HG03095 (cell line): Measurements from ENCODE around the gene OR1E1.
"Not testable (repeated sequence)": the region's sequence is repeated elsewhere in the genome, so short reads cannot be mapped to it uniquely, and the experiment has no call there.

Experiments used
- ATAC-seq: cut with Tn5 transposase; IDR thresholded peaks from one replicate; pipeline ENCODE4 v1.9.1; 2021; ENCODE audit warnings: moderate library complexity; ENCODE audit not compliant: unreplicated experiment

Gene OR1E1, protein sequence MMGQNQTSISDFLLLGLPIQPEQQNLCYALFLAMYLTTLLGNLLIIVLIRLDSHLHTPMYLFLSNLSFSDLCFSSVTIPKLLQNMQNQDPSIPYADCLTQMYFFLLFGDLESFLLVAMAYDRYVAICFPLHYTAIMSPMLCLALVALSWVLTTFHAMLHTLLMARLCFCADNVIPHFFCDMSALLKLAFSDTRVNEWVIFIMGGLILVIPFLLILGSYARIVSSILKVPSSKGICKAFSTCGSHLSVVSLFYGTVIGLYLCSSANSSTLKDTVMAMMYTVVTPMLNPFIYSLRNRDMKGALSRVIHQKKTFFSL

DNA sequence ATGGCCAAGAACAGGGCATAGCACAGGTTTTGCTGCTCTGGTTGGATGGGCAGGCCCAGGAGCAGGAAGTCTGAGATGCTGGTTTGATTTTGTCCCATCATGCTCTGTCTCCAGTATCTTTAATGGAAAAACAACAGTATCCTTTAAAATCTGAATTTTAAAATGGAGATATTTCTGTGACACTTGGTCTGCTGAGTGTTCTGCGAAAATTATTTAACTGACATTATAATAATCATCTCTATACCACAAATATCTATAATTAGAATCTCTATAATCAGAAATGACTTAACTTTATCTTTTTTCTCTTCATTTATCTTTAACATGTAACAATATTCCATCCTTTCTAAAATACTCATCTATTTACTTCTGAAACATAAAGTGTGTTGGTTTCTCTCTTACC is at the start of gene OR1E1:
TSS of gene OR1E1 (minus strand) at position 101 of the 400 bp plus-strand sequence. CDS start at position 101, 0 bp downstream.
- no peak for ATAC-seq

DNA sequence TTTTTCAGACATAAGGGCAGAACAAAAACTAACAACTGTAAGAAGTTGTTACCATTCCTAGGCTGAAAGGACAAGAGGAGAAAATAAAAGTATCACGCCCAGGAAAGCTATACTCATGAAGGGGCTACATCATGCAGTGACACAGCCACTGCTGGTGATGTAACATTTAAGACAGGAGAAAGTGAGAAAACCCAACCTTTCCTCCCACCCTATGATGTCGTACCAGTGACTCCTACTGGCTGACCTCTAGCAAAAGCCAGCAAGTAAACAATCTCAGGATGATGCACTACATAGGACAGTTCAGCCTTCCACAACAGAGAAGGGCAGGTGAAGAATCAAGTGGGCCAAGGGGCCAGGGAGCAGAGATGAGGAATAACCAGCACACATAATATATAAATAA is 49.4 kb upstream of the OR1E1 start:
- no peak for ATAC-seq

DNA sequence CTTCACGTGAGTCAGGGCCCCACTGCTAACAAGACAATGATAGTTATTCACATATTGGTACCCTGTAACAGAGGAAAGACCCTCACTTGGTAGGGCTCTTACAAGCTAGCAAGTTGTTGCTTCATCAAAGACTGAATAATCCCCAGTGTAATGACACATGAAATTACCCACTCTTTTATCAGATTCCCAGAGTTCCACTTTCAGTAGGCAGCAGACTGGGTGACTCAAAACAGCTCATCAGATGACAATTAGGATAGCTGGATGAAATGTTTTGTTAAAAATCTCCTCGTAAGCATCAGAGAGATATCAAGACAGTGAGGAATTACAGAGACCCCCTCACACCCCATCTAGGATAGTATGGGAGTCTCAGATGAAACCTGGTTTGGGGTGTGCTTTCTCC is 42.2 kb upstream of the OR1E1 start:
- ATAC-seq = no peak

DNA sequence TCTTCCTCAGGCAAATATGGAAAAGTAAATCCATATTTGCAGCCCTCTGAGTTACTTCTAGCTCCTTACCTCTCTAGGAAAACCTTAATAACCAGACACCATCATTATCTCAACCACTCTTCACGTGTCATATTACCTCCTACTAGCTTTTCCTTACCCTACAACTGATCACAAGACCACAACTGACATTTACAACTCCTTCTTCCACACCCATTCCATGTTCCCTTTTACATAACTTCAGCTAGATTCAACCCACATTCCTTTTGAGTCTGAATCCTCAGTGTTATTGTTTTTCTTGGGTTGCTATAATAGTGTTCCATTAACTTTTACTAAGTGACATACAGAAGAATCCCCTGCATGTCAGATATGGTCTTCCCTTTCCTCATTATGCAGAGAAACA is 40.2 kb upstream of the OR1E1 start:
- no peak for ATAC-seq

DNA sequence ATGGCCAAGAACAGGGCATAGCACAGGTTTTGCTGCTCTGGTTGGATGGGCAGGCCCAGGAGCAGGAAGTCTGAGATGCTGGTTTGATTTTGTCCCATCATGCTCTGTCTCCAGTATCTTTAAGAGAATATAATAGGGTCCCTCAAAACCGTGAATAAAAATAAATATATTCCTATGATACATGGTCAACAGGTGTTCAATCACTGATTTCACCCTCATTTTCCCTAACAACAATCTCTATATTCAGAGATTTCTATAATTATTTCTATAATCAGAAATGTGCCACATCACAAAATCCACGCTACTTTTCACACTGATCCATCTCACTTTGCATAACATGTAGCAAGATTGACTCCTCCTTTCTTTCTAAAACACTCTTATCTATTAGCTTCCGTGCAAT is 35.5 kb upstream of the OR1E1 start, which contains the start of gene OR1E2:
TSS of gene OR1E2 (minus strand) at position 101 of the 400 bp plus-strand sequence. CDS start at position 101, 0 bp downstream.
- ATAC-seq = no peak

DNA sequence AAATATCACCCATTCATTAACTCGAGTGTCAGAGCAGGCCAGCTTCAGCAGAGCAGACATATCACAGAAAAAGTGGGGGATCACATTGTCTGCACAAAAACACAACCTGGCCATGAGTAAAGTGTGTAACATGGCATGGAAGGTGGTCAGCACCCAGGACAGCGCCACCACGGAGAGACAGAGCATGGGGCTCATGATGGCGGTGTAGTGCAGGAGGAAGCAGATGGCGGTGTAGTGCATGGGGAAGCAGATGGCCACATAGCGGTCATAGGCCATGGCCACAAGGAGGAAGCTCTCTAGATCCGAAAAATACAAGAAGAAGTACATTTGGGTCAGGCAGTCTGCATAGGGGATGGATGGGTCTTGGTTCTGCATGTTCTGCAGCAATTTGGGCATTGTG is 35.0 kb upstream of the OR1E1 start:
- ATAC-seq = not testable (repeated sequence)

DNA sequence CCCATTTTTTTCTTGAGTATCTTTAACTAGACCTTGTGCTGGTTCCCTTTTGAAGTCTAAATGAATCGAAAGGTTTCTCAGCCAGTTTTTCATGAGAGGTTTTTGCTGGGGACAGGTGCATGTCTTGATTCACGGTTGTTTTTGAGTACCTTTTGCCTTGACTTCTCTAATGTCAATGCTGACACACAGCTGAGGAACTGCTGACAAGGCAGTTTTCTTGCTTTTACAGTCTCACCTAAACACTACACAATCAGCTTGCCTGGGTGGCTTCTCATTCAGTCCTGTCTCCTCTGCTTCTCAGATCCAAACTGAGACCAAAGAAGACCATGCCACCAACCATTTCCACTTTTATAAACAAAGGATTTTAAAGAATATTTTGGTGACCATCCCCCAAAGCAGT is 20.0 kb upstream of the OR1E1 start:
- no peak for ATAC-seq

DNA sequence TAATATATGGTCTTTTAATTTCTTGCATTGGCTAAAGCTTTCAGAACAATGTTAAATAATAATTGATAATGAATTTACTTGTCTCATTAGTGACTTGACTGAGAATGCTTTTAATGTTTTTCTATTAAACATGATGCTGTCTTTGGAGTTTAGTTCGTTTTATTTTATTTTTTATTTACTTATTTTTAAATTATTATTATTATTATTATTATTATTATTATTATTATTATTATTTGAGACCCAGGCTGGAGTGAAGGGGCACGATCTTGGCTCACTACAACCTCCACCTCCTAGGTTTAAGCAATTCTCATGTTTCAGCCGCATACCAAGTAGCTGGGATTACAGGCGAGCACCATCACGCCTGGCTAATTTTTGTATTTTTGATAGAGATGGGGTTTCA is 17.4 kb upstream of the OR1E1 start:
- no peak for ATAC-seq

DNA sequence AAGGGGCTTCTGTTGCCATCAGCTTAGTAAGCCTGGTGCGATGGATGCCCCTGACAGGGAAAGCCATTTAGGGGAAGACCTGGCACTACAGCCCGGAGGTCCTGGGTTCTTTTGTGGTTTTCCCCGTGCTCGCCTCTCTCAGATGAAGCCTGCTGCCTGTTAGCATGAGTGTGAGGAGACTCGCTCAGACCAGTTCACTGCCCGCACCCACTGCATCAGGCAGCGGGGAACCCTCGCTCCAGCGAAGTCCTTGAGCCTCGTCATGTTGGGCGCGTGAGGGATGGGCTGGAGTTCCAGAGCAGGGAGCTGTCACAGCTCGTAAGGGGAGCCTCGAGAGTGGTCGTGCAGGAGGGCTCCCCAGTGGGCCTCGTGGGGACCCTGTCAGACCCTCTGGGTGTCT is 14.0 kb upstream of the OR1E1 start:
- not testable (repeated sequence) for ATAC-seq

DNA sequence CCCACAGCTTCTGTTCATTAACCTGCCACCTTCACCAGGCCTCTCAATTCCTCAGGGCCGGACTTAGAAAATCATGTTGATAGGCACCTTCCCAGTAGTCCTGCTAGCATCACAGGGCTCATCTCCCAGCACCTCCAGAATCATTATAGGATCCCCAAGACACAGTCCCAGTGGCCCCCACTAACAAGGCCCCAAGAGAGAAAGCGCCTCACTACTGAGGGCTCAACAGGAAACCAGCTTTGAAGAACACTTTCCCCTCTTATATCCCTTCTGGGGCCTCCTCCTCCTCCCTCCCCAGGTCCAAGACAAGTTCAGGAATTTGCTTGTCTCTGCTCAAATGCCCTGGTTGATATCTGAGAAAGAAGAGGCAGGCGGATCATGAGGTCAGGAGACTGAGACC is 12.9 kb upstream of the OR1E1 start, which contains the start of gene OR3A3:
TSS of gene OR3A3 (plus strand) at position 301 of the 400 bp plus-strand sequence.
- no peak for ATAC-seq

DNA sequence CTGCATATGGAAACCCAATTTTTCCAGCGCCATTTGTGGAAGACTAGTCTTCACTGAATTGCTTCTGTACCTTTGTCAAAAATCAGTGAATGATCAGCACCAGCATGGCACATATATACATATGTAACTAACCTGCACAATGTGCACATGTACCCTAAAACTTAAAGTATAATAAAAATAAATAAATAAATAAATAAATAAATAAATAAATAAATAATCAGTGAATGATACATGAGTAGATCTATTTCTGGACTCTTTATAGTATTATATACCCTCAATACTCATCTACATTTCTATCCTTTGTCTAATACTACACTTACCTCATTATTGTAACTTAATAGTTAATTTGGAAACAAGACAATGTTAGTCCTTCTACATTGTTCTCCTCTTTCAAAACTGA is 5.6 kb upstream of the OR1E1 start:
- ATAC-seq = not testable (repeated sequence)

DNA sequence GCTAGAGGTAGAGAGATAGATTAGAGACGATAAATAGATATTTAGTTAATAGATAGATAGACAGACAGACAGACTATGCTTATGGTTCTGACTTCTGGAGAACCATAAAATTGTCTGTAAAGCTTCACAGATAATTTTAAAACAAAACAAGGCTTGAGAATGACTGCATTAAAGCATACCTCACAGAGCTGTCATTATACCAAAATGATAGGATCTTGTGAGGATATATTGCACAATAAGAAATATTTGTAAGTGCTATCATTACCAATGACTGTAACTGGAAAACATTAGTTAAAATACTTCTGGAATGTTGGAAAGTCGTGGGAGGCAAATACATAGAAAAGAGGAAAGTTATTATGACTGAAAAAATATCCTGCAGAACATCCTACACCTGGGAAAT is 3.6 kb upstream of the OR1E1 start:
- no peak for ATAC-seq

DNA sequence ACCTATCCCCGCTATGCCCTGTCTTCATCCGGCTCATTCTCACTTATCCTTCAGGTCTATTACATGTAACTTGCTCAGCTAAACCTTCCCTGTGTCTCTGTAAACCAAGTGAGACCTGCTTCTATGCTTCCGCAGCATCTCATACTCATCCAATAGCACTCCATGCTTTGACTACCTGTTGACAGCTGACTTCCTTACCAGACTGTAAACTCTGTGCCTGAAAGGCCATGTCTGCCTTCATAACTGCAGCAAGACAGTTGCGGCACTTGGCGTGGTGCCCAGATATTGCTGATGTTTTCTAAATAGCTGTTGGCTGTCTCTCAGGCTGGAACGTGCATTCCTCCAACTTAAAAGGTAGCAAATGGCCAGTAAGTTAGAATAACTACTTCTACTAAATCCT is 1.8 kb upstream of the OR1E1 start:
- ATAC-seq = no peak

DNA sequence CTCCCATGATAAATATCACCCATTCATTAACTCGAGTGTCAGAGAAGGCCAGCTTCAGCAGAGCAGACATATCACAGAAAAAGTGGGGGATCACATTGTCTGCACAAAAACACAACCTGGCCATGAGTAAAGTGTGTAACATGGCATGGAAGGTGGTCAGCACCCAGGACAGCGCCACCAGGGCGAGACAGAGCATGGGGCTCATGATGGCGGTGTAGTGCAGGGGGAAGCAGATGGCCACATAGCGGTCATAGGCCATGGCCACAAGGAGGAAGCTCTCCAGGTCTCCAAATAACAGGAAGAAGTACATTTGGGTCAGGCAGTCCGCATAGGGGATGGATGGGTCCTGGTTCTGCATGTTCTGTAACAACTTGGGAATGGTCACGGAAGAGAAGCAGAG is 409 bp downstream of the OR1E1 start:
- not testable (repeated sequence) for ATAC-seq

DNA sequence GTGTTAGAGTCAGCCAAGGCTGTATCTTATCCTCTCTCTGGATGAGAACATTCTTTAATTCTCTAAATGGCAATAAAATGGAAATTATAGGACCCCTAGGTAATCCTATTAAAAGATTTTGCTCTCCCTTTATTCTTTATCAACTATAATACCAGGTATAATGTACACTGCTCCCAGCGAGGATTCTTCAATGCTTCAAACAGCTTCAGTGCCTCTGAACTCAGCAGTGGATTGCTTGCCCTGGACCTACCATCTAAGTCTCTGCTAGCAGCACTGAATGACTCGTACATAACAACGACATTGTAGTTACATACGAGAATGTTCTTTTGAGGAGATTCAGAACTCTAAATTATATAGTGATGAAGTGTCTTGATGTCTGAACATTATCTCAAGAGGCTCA is 8.4 kb downstream of the OR1E1 start:
- no peak for ATAC-seq

DNA sequence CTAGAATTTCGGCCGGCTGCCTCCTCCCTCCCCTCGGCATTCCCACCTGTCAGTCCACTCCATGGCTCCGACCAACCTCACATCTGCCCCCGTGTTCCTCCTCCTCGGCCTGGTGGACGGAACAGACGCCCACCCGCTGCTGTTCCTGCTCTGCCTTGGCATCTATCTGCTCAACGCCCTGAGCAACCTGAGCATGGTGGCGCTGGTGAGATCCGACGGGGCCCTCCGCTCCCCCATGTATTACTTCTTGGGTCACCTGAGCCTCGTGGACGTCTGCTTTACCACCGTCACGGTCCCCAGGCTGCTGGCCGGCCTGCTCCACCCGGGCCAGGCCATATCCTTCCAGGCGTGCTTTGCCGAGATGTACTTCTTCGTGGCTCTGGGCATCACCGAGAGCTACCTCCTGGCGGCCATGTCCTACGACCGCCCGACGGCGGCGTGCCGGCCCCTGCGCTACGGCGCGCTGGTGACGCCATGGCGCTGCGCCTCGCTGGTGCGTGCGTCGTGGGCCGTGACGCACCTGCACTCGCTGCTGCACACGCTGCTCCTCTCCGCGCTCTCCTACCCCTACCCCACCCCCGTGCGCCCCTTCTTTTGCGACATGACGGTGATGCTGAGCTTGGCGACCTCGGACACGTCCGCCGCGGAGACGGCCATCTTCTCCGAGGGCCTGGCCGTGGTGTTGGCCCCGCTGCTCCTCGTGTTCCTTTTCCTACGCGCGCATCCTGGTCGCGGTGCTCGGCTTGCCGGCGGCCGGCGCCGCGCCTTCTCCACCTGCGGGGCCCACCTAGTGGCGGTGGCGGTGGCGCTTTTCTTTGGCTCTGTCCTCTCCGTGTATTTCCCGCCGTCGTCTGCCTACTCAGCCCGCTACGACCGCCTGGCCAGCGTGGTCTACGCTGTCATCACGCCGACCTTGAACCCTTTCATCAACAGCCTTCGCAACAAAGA is 12.1 kb downstream of the OR1E1 start, which contains the start of gene OR3A2:
TSS of gene OR3A2 (minus strand) at position 440 of the 948 bp plus-strand sequence.
- ATAC-seq = no peak

DNA sequence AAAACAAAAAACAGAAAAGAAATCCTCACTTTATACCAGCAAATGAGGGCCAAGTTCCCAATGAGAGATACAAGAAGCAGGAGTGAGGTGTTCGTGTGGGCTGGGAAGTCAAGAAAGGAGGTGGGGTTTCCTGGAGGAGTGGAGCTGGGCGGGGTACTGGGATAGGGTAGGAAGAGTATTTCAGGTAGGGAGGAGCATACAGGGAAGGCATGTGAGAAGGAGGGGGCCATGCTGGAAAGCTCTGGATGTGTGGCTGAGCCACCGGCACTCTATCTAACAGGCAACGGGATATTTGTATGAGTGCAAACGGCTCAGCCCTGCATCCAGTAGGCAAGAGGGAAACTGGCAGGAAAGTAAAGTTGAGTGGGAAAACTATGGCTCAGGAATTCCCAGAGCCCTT is 16.3 kb downstream of the OR1E1 start:
- no peak for ATAC-seq

DNA sequence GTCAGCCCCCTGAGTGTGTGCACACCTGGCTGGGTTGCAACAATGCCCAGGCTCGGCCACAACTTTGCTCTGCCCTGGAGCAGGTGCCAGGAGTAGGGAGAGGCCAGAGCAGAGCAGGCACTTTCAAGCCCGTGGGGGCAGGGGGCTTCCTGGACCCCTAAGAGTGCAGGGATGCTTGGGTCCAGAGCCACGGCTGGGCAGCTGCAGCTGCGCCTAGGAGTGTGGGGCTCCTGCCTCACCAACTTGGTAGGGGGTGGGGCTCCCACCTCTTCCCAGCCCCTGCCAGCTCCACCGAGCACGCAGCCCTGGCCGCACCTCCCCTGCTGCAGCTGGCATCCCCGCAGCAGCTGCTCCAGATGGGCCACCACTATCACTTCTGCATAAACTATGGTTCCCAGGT is 19.9 kb downstream of the OR1E1 start:
- no peak for ATAC-seq

DNA sequence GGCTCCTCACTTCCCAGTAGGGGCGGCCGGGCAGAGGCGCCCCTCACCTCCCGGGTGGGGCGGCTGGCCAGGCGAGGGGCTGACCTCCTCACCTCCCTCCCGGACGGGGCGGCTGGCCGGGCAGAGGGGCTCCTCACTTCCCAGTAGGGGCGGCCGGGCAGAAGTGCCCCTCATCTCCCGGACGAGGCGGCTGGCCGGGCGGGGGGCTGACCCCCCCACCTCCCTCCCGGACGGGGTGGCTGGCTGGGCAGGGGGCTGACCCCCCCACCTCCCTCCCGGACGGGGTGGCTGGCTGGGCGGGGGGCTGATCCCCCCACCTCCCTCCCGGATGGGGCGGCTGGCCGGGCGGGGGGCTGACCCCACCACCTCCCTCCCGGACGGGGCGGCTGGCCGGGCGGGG is 27.0 kb downstream of the OR1E1 start:
- not testable (repeated sequence) for ATAC-seq
